Activated naive CD4-positive, alpha-beta T cell treated with anti-CD3 and anti-CD28 coated beads, Interleukin-2, amount 50 U/mL, for 72 hours (primary cell): ENCODE results near the gene AGPS. TPM values are rescaled to one million over a fixed set of nuclear protein-coding genes. Genes with fewer than 3 reads are reported as not detected.

ENCODE experiments used
- ATAC-seq, 2 donors: fragments of 150-1000 bp; cut with Tn5 transposase; 2 replicates each; pipeline ENCODE4 v1.10.0; 2021; ENCODE audit warnings: mild to moderate bottlenecking in 2 of 2, moderate library complexity in 2 of 2
- DNase-seq, 2 donors: peaks; one replicate each; pipeline ENCODE4 v3.0.0; 2021 to 2022; ENCODE audit warnings: low spot score in 2 of 2
- H3K27ac Mint-ChIP-seq, 2 donors: one replicate each; pipeline ENCODE4 v1.8.0; 2022; ENCODE audit warnings: mild to moderate bottlenecking in 2 of 2, mixed read lengths in 2 of 2
- H3K36me3 Mint-ChIP-seq, 2 donors: one replicate each; pipeline ENCODE4 v1.8.0; 2022; ENCODE audit warnings: mixed read lengths in 2 of 2
- H3K9me3 Mint-ChIP-seq, 2 donors: one replicate each; pipeline ENCODE4 v1.8.0; 2022; ENCODE audit warnings: mixed read lengths in 2 of 2
- total RNA-seq, 2 donors: library from RNA; stranded (reverse); gene quantifications; one replicate each; pipeline ENCODE4 v1.2.3, GENCODE V29; 2022

Gene AGPS
- total RNA-seq, 2 donors from 2014 or later, result 46.5 to 53.2 TPM

DNA sequence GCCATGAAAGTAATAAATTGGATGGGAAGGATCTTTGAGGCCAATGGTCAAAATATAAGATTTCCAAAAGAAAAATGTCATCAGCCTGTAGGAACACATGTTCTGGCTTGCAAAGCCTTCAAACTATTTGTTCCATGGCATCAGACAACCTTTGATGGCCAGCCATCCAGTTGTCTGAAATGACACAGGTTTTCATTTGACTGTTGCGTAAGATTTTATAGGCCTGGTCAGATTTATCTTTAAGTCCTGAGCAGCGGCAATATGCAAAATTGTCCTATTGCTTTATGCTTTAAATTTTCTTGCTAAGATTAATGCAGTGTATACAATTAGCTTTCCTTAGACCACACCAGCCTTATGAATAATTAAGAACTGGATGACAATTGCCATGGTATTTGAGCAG lies 167.1 kb downstream of the AGPS start:
- DNase-seq (no peak), ATAC-seq (no peak)
- peaks cover 0 to 4% of the 10 kb centered on the region in 2 donors for H3K9me3 Mint-ChIP-seq
- H3K27ac Mint-ChIP-seq, result no peak overlapping the region
- peaks cover 0 to 6% of the 10 kb centered on the region in 2 donors for H3K36me3 Mint-ChIP-seq

DNA sequence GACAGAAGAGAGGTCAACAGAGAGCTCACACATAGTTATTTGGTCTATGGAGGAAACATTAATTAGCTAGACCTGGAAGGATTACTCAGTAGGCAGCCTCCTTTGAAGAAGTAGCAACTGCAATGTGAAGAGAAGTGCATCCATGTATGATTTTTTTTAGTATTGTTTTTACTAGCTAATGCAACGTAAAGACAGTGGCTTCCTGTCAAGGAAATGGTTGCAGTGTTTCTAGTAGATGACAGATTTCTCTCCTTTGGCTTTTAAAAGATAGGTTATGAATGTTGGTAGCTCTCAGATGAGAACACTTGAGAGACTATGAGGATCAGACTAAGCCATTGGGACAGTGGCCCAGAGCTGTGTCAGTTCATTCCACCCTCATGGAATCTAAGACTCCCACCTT lies 175.8 kb downstream of the AGPS start:
- no peak for DNase-seq
- peak in 1 of 2 donors; percentile 87 for ATAC-seq
- no peaks in the 10 kb centered on the region for H3K9me3 Mint-ChIP-seq
- H3K36me3 Mint-ChIP-seq, result no peaks in the 10 kb centered on the region
- H3K27ac Mint-ChIP-seq, result peak overlapping the region in 1 of 2 donors; percentile 81

DNA sequence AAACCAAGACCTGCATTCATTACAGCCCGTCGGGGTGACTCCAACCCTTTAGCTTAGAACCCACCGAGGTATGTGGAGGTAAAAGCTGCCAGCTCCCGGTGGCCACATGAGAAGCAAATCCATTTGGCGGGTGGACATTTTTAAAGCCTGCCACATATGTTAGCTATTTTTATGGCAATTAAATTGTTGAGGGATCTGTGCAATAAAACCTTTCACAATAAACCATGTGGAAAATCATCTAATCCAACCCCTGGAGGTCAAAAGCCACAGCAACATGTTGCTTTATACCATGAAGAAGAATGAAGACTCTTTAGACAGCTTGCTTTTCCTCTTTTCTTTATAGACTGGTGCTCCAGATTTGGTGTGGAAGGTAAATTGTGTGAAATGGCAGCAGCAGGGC lies 176.3 kb downstream of the AGPS start:
- no peaks in the 10 kb centered on the region for H3K36me3 Mint-ChIP-seq

DNA sequence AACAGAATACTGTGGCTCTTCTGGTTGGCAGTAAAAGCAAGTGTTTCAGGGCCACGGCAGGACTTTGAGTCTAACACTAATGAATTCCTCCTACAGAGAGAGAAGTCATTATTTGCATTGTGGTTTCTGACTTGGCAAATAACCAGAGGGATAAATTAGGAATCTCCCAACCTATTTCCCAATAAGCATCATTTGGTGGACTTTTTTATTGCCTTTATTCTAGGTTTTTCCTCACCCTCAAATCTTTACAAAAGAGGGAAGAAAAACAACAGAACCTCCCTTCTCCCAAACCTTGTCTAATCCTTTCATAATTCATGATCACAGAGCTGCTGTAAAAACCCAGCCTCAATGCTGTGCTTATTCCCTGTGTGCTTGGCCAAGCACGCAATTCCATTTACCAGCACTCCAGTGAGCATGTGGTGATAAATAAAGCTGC lies 179.7 kb downstream of the AGPS start:
- Mint-ChIP-seq H3K27ac (no peak overlapping the region), H3K36me3 (no peaks in the 10 kb centered on the region), H3K9me3 (no peaks in the 10 kb centered on the region)
- ATAC-seq (no peak), DNase-seq (no peak)

More for the DNA sequence above, 176.3 kb downstream of the AGPS start:
- Mint-ChIP-seq H3K27ac (no peak overlapping the region), H3K9me3 (no peaks in the 10 kb centered on the region)
- no peak for DNase-seq
- ATAC-seq, result peak in 1 of 2 donors; percentile 16

DNA sequence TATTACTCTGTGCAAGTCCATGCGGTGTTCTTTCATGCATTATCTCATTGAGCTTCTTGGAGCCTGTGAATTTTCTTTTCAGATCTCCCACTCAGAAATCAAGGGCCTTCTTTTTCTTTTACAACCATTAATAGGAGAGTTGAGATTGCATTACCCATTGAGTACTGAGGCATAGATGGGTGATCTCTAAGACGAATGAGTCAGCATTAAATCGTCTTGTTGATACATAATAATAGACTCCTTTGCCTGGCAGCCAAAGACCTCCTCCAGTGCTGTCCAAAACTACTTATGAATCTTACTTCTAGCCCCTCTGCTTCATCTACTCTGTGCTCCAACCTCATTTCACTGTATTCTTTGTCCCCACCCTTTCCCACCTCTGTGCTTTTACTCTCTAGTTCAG lies 180.5 kb downstream of the AGPS start:
- H3K36me3 Mint-ChIP-seq, result no peaks in the 10 kb centered on the region
- ATAC-seq, result no peak
- DNase-seq, result no peak
- H3K27ac Mint-ChIP-seq, result no peak overlapping the region
- H3K9me3 Mint-ChIP-seq, result no peaks in the 10 kb centered on the region

DNA sequence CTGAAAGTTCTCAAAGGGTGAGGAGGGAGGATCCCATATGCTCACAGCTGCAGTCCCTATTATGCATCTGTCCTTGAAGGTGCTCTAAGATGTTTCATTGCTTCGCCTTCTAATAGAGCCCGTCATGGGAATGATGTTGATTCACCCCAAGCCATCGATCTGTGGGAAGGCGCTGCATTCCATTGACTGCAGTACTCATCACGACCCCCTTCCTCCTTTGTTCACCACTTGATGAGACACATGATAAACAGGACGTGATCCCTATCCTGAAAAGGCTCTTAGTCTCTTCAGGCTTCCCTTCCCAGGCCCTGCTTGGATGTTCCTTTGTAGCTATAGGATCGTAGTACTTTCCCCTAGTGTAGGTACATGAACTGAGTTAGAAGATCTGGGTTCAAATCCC lies 181.8 kb downstream of the AGPS start:
- Mint-ChIP-seq H3K27ac (no peak overlapping the region), H3K36me3 (no peaks in the 10 kb centered on the region)
- no peak for DNase-seq

DNA sequence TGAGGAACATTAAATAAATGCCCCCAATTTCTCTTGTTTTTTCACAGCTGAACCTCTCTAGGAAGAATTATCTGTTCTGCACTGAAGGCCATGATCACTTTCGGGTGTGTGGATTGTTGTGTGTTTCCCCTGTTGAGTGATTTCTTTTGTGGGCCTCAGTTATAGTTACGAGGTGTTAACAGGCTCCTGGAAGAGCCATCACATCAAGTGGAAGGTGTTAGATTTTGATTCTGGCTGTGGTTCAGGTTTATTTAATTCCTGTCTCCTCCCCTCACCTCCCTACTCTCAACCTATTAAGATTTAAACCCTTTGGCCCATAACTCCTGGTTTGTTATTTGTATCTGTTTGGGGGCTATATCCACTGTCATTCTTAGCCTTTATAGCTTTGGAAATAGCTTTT lies 182.8 kb downstream of the AGPS start:
- H3K36me3 Mint-ChIP-seq, result no peaks in the 10 kb centered on the region

More for the DNA sequence above, 181.8 kb downstream of the AGPS start:
- H3K9me3 Mint-ChIP-seq, result no peaks in the 10 kb centered on the region
- no peak for ATAC-seq

DNA sequence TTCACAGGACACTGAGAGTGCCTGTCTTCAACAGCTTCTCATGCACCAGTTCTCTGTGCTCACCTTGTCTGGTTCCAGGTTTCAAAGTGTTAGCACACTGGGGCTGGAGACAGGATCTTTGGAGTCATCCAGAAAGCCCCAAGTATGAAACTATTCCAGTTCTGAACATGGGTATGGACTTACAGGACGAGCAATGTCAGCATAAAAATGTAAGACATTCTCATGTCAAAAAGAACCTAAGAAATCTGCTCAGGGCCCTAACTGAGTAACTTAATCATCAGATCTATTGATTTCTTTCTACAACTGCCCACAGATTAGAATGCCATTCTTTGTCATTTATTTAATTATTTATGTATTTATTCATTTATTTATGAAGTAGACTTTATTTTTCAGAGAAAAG lies 184.5 kb downstream of the AGPS start:
- Mint-ChIP-seq H3K27ac (no peak overlapping the region), H3K36me3 (no peaks in the 10 kb centered on the region), H3K9me3 (peaks cover 0 to 3% of the 10 kb centered on the region in 2 donors)
- DNase-seq (no peak), ATAC-seq (no peak)

More for the DNA sequence above, 182.8 kb downstream of the AGPS start:
- ATAC-seq (no peak), DNase-seq (no peak)
- H3K9me3 Mint-ChIP-seq, result no peaks in the 10 kb centered on the region
- H3K27ac Mint-ChIP-seq, result peak overlapping the region in 1 of 2 donors; percentile 18

DNA sequence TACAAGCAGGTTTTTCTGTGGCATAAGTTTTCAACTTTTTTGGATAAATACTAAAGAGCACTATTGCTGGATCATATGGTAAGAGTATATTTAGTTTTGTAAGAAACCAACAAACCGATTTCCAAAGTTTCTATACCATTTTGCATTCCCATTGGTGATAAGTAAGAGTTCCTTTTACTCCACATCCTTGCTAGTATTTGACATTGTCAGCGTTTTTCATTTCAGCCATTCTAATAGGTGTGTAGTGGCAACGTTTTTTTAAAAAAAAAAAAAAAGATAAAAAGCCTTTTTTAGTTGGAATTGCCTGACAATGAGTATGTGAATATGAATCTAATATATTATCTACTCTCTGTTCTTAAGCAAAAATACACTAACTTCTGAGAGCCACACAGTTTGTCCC lies 185.9 kb downstream of the AGPS start:
- Mint-ChIP-seq H3K9me3 (peaks cover 0 to 5% of the 10 kb centered on the region in 2 donors), H3K27ac (no peak overlapping the region), H3K36me3 (no peaks in the 10 kb centered on the region)
- ATAC-seq (no peak), DNase-seq (no peak)

DNA sequence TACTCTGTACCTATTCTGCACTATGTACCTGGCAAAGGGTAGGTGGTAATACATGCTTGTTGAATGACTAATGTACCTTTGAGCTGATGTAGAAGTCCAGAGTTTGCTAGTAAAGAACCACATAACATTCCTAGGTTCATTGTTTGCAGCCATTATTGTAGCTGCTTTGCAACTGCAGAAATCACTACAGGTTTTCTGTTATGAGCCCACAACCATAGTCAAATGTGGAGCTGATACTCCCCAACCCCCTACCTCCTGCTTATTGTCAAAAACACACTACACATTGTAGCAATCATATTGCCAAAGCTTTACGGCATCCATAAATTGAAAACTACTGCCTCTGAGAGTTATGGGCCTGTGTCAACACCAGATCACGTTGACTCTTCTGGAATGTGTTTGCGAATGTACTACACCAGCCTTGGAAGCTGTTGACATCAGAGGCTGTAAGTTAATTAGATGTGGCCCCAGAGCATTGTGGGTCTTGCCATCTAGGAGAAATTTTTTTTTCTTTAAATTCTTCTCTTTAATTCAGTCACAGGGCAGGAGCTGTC lies 187.0 kb downstream of the AGPS start:
- no peaks in the 10 kb centered on the region for H3K36me3 Mint-ChIP-seq
- no peak for DNase-seq
- peaks cover 0 to 5% of the 10 kb centered on the region in 2 donors for H3K9me3 Mint-ChIP-seq
- H3K27ac Mint-ChIP-seq, result no peak overlapping the region
- no peak for ATAC-seq

DNA sequence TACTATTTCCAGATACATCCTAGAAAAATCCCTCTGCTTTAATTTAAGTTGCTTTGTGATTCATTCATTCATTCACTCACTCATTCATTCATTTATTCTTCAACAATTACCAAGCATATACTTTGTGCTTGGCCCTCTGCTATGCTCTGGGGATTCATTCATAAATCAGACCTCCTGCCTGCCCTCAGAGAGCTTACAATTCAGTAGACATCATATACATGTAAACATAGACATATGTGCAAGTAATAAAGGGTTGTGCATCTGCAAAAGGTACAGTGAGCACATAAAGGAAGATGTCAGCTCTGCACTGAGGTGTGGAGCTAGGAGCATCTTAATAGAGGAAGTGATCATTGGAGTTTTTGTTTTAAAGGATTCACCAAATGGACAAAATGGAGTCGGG lies 189.4 kb downstream of the AGPS start:
- Mint-ChIP-seq H3K9me3 (peaks cover 0 to 5% of the 10 kb centered on the region in 2 donors), H3K27ac (peak overlapping the region in 1 of 2 donors; percentile 39), H3K36me3 (no peaks in the 10 kb centered on the region)
- DNase-seq (no peak), ATAC-seq (no peak)

DNA sequence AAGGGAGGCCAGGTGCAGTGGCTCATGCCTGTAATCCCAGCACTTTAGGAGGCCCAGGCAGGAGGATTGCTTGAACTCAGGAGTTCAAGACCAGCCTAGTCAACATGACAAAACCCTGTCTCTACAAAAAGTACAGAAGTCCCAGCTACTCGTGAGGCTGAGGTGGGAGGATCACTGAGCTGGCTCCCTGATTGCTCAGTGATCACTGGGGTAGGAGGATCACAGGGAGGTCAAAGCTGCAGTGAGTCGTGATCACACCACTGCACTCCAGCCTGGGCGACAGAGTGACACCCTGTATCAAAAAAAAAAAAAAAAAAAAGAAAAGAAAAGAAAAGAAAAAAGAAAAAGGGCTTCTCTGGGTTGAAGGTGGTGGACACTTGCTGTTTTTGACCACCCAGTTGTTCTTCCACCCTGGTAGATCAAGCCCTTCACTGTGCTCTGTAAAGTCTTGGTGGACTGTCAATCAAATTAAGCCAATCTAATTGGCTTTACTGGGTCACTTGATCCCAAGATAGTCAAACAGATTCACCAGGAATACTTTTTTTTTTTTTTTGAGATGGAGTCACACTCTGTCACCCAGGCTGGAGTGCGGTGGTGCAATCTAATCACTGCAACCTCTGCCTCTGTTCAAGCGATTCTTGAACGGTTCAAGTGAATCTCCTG lies 191.6 kb downstream of the AGPS start:
- no peak overlapping the region for H3K27ac Mint-ChIP-seq
- H3K36me3 Mint-ChIP-seq, result no peaks in the 10 kb centered on the region
- DNase-seq (no peak), ATAC-seq (no peak)
- H3K9me3 Mint-ChIP-seq, result peaks cover 0 to 5% of the 10 kb centered on the region in 2 donors

DNA sequence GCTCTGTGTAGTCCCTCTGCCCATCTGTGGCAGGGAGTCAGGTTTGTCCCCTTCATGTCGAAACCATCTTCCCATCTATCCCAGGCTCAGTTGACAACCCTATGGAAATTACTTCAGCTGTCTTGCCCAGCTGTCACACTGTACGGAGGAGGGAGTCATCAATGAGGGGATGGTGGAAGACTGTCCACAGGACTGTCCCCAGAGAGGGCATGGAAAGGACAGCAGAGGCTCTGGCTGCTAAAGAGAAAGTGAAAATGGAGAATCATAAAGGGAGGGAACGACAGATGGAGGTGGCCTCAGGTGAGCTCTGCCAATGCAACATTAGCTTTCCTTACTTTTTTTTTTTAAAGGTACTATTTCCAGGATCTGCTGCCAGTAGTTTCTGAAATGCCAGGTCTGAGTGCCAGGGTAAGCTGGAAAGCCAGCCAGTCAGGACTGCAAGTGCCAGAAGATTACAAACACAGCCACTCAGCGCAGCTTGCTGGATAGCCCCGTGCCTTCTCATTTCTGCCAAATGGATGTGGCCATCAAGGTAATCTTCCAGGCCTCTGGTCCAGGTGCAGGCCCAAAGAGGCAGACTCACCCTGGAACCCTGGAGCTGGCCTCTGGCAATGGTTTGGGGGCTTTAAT lies 192.8 kb downstream of the AGPS start:
- Mint-ChIP-seq H3K27ac (no peak overlapping the region), H3K36me3 (no peaks in the 10 kb centered on the region), H3K9me3 (peaks cover 0 to 5% of the 10 kb centered on the region in 2 donors)
- no peak for DNase-seq
- no peak for ATAC-seq

DNA sequence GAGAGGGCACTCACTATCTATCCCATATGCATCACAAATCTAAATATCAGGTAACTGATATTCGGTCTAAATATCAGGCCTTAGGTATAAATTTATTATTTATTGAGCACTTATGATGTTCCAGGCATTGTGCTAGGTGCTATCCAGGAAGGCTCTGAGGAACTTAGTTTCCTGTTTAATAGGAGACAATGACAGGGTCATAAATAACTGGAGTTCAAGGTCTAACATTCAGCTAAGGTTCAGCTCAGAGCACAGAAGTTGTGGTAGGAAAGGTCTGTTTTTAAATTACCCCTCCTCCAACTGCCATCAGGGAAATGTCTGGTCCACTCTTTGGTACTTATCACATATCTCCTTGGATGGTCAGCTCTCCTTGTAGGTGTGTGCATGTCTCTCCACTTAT lies 193.6 kb downstream of the AGPS start:
- Mint-ChIP-seq H3K9me3 (peaks cover 0 to 5% of the 10 kb centered on the region in 2 donors), H3K27ac (no peak overlapping the region), H3K36me3 (no peaks in the 10 kb centered on the region)
- no peak for ATAC-seq
- no peak for DNase-seq

DNA sequence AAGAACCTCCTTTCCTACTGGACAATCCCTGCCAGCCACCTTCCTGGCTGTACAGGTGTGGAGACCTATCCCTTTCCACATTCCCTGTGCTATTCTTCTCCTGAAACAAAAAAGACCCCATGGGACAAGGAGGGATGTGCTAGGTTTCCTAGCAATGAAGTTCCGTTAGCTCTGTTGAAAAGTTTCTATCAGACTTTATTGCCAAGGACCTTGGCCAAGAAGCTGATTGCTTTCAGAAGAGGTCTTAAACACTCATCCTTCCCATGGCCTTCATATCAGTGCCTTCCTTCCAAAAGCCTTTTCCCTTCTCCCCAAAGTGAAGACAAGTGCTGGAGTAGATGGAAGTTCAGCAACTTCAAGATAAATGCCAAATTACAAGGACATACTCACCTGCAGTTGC lies 194.8 kb downstream of the AGPS start:
- H3K36me3 Mint-ChIP-seq, result no peaks in the 10 kb centered on the region

DNA sequence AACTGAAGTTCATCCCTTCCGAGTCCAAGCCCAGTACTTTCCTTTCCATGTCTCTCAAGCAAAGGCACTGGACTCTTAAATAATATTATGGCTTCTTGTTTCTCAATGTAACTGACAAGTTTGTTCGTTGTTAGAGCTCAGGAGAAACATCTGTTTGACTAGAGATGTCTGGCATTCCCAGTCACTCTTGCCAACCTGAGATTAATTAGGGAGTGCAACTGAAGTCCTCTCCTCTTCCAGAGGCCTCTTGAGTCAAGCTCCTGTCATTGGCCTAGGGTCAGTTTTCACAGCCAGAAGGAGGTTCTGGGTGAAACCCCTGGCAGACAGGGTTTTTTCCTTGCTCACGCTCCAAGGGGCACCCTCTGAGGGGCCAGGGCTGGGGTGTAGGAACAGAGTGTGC lies 196.1 kb downstream of the AGPS start:
- no peaks in the 10 kb centered on the region for H3K9me3 Mint-ChIP-seq
- ATAC-seq, result no peak
- H3K27ac Mint-ChIP-seq, result no peak overlapping the region
- H3K36me3 Mint-ChIP-seq, result no peaks in the 10 kb centered on the region
- DNase-seq, result no peak

More for the DNA sequence above, 194.8 kb downstream of the AGPS start:
- no peak overlapping the region for H3K27ac Mint-ChIP-seq
- ATAC-seq (no peak), DNase-seq (no peak)
- H3K9me3 Mint-ChIP-seq, result no peaks in the 10 kb centered on the region

DNA sequence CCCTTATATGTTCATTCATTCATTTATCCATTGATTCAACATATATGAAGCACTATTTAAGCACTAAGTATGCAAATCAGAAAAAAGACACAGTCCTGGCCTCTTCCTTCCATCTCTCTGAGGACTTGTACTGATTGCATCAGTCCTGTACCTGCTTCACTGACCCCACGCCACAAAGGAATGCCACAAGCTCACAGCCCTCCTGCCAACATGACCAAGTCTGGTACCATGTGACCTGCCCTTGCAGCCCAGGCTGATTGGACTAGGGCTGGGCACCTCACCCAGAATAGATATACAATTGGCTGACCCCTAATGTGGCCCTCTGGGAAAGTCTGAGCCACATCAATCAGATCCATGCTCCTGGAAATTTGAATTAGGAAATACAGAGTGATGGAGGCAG lies 196.6 kb downstream of the AGPS start:
- ATAC-seq (no peak), DNase-seq (no peak)
- Mint-ChIP-seq H3K36me3 (no peaks in the 10 kb centered on the region), H3K9me3 (no peaks in the 10 kb centered on the region), H3K27ac (no peak overlapping the region)

DNA sequence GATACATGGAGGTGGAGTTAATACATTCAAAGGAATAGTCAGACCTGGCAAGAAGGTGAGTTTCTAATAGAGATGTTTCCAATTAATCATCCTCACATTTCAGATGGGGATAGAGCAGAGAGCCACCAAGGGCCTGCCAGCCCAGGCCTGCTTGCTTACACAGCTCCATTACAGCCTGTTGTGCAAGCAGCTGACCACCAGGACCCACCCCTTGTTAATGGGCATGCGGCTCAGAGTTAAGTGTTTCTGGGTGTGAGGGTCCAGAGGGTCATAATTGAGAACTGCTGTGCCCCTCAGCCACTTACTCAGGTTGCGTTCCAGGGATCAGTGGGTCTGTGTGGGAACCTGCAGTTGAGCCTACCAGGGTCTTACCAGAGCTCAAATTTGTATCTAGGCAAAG lies 199.8 kb downstream of the AGPS start:
- no peaks in the 10 kb centered on the region for H3K9me3 Mint-ChIP-seq
- DNase-seq (no peak), ATAC-seq (no peak)
- no peak overlapping the region for H3K27ac Mint-ChIP-seq
- H3K36me3 Mint-ChIP-seq, result no peaks in the 10 kb centered on the region
